SK-MEL-5 (cell line): ENCODE results near the gene MAP7D2. TPM values are rescaled to one million over a fixed set of nuclear protein-coding genes. Genes with fewer than 3 reads are reported as not detected.

Experiments used
- DNase-seq: peaks from one replicate; pipeline ENCODE4 v3.0.0-alpha.2; 2016; ENCODE audit warnings: low read depth, low spot score
- in situ Hi-C: cut with HindIII; loops from 2 replicates; pipeline ENCODE4 v1.10.0; 2016; ENCODE audit warnings: low sequenced_read_pairs, high pct_unique_total_duplicates, low pct_unique_long_range_greater_than_20kb
- total RNA-seq: library from RNA; depleted of rRNA; stranded (reverse); fragments of >200 nt; shearing (Covaris generic); gene quantifications from 2 replicates; pipeline ENCODE4 v1.2.3, GENCODE V29; 2014

The MAP7D2 gene
- total RNA-seq, 1 experiment from 2014 or later = 1.9 TPM

- no peak for DNase-seq
- in situ Hi-C loops = no loop called here
Observed at GRCh38 chrX:20060961-20061748, 55.6 kb downstream of the MAP7D2 start.

- in situ Hi-C loops = no loop called here
- DNase-seq = no peak
Observed at GRCh38 chrX:20059467-20060128, 57.1 kb downstream of the MAP7D2 start.

- in situ Hi-C loops = no loop called here
- no peak for DNase-seq
Observed at GRCh38 chrX:20057479-20057878, 59.2 kb downstream of the MAP7D2 start.

- no peak for DNase-seq
- in situ Hi-C loops = no loop called here
Observed at GRCh38 chrX:20056704-20057103, 60.0 kb downstream of the MAP7D2 start.

GRCh38 chrX:20053537-20053936 lies 63.2 kb downstream of the MAP7D2 start:
- no peak for DNase-seq
- in situ Hi-C loops = no loop called here

DNA sequence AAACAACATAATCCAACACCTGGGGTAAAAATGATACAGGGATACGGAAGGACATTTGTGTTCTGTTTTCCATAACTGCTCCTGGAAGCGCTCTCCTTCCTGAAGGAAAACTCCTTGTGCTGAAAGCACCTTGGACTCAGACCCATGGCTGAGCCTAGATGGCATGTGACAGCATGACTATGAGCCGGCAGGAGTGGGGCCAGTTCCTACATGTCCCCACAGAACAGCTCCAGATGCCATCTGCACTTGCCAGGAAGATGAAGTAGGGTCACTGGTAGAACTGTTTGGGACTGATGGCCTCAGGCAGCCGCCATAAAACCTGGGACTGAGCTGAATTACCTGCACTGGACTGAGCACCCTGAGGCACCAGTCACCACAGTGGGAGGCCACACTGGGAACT lies 69.8 kb downstream of the MAP7D2 start:
- in situ Hi-C loops = no loop called here
- DNase-seq = no peak

DNA sequence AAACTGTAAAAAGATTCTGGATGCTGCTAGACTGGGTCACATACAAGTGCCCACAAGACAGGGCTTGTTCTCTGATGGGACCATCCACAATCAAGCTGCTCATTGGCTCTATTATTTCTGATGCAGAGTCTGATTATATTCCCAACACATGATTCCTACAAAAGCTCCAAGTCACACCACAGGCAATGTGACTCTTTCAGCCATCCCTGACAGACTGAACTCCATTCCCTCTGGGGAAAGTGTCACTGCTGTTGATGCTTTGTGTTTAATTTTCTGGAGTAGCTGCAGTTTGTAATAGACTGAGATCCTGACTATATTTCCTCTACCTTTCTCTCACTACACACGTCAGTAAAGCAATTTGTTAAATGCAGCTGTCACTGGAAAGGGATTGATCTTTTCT lies 70.5 kb downstream of the MAP7D2 start:
- peak; percentile 19 for DNase-seq
- in situ Hi-C loops = no loop called here

- in situ Hi-C loops = no loop called here
Observed at GRCh38 chrX:20042221-20042620, 74.5 kb downstream of the MAP7D2 start.

DNA sequence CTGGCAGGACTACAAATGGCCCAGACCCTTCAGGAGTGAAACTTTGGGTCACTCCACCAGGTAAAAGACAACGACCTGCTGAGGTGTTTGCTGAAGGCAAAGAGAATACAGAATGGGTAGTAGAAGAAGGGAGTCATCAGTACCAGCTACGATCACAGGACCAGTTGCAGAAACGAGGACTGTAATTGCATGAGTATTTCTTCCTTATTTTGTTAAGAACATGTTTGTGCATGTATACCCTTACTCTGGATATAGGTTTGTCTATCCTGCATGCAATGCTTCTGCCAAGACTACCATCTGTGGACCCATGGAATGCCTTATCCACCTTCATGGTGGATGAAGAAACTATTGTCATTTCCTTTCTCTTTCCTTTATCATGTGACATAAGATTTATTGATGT lies 77.7 kb downstream of the MAP7D2 start:
- no peak for DNase-seq
- in situ Hi-C loops = no loop called here

More at GRCh38 chrX:20042221-20042620, 74.5 kb downstream of the MAP7D2 start:
- no peak for DNase-seq

DNA sequence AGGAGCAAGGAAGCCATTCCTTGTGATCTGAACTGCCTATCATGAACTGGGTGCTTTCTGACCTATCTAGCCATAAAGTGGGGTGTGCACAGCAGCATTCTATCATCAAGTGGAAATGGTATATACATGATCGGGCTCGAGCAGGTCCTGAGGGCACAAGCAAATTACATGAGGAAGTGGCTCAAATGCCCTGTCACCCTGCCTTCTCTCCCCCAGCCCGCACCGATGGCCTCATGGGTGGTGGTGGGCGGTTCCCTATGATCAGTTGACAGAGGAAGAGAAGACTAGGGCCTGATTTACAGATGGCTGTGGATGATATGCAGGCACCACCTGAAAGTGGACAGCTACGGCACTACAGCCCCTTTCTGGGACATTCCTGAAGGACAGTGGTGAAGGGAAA lies 79.5 kb downstream of the MAP7D2 start:
- in situ Hi-C loops = no loop called here
- no peak for DNase-seq

DNA sequence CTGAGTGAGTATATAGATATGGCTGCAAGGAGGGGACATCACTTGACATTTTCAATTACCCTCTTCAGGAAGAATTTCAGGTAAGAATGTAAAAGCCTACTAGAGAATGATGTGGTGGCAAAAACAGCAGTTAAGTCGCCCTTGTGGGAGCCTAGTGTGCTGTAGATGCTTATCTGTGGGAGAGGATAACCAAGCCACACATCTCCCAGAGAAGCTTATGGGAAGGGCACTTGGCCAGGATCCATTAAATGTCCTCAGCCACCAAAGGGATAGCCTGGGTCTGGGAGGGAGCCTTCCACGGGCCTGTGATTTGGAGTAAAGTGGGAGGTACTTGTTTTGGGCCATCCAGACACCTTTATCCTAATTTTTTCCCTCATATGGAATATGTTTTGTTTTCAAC lies 84.5 kb downstream of the MAP7D2 start:
- in situ Hi-C loops = no loop called here
- DNase-seq = no peak

DNA sequence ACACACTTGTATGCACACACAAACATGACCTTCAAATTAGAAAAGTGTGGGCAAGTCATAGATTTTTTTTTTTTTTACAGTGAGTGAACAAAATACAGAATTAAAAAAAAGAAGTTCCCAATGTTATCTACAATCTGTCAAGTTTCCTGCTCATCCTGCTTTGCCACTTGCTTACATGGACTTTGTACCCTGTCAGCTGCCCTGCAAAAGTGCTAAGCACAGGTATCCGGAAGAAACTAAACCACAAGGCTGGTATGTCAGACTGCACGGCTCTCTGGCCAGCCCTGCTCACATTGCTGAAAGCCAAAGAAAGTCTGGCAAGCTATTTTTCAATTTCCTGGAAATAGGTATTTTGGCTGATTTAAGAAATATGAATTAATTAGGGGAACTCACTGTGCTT lies 87.0 kb downstream of the MAP7D2 start:
- DNase-seq = no peak

DNA sequence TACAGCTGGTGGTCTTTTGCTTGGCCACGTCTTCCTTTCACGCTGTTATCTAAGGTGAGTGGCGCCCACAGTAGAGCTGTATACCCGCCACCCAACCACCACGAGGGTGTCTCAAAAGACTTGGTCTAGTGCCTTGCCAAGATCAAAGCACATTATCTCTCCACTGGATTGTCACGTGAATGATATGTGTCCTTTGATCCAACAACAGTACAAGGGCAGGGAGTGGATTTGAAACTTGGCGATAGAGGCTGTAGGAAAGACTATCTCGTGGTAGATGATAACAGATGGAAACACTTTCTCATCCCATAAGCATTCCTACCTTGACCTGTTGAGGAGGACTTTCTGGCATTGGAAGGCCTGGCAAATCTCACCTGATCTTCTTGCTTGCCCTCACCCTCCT lies 88.1 kb downstream of the MAP7D2 start:
- in situ Hi-C loops = no loop called here
- no peak for DNase-seq

More for the DNA sequence above, 87.0 kb downstream of the MAP7D2 start:
- in situ Hi-C loops = no loop called here

DNA sequence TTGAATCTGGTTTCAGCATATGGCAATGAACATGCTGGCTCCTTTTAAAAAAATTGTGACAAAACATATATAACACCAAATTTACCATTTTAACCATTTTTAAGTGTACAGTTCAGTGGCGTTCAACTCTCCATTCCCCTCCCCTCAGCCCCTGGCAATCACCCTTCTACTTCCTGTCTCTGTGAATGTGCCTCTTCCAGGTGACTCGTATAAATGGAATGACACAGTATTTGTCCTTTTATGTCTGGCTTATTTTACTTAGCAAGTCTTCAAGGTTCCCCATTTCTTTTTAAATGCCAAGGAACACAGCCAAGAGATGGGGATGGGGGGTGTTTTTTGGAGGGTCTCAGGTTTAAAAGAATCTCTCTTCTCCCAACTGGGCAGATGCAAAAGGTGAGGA lies 90.4 kb downstream of the MAP7D2 start:
- no peak for DNase-seq
- in situ Hi-C loops = no loop called here

DNA sequence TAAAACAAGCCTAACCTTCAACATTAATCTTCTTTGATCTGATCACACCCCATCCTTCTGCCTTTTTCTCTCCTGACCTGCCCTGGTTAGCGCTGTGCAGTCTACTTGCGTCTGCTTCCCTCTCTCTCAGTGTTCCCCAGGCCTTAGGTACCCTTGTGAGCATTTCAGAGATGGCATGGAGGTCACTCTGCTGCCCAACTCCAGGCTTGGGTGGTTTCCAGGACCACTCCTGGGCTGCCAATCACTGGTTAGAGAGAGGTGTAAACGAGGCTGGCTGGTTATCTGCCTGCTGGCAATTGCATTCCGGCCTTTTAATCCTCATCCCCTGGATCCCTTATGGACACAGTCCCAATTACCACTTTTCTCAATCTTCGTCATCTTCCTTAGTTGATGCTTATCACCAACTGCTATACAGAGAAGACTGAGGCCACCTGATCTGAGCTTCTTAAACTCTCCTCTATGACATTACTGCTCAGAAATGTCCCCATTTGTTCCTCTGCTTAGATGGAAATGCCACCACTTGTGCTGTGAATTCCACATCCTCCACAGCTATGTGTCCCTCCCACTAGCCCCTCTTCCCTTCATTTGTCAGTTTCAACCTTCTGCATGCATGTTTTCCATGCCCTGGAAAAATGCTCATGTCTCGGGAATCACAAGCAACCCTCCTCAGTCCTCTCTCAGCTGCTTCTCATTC lies 96.9 kb downstream of the MAP7D2 start:
- in situ Hi-C loops = no loop called here
- DNase-seq = no peak

DNA sequence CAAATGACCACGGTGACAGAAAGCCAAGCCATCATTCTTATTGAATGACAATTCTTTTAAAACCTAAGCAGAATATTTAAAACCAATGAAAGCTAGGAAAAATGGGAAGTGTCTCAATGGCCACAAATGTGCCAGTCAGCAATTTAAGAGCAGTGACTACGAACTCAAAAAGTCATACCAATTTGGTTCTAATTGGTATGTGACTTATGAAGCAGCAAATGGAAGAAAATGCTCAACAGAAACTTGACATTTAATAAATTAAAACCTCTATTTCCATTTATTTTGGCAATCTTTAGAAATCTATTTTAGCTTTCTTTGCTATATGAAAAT lies 100.1 kb downstream of the MAP7D2 start:
- no peak for DNase-seq
- in situ Hi-C loops = no loop called here

- in situ Hi-C loops = no loop called here
- no peak for DNase-seq
Observed at GRCh38 chrX:20015945-20016615, 100.6 kb downstream of the MAP7D2 start.

- in situ Hi-C loops = no loop called here
- no peak for DNase-seq
Observed at GRCh38 chrX:20015422-20015821, 101.3 kb downstream of the MAP7D2 start.
